HCT116 (cell line): ENCODE data around the gene SZT2.
"Not testable (repeated sequence)": the region's sequence is repeated elsewhere in the genome, so short reads cannot be mapped to it uniquely, and the experiment has no call there.

ENCODE experiments used
- CTCF ChIP-seq, 3 experiments: fragments of 200-600 bp in 1 of 3; sonication (generic) in 1 of 3; IDR thresholded peaks in 2 of 3; conservative IDR thresholded peaks in 1 of 3; 2 replicates each; pipeline ENCODE4 v1.5.1; 2012 to 2017; ENCODE audit warnings: low read depth in 2 of 3, low read length in 2 of 3, antibody characterized with exemption in 1 of 3, borderline replicate concordance in 1 of 3, control low read depth in 1 of 3, mild to moderate bottlenecking in 1 of 3, mixed read lengths in 1 of 3, mixed run types in 1 of 3, moderate library complexity in 1 of 3; ENCODE audit not compliant: insufficient read depth in 1 of 3
- POLR2A ChIP-seq: IDR thresholded peaks from 2 replicates; pipeline ENCODE4 v1.7.0; 2011; ENCODE audit warnings: borderline replicate concordance; ENCODE audit not compliant: insufficient read depth, insufficient read length; ENCODE audit errors: extremely low read depth
- POLR2AphosphoS5 ChIP-seq: IDR thresholded peaks from 2 replicates; pipeline ENCODE4 v1.6.1; 2011; ENCODE audit warnings: mild to moderate bottlenecking, low read depth, low read length, moderate library complexity
- TF ChIP-seq, protein P1 (sequence below): IDR thresholded peaks from 2 replicates; pipeline ENCODE4 v1.6.1; 2012; ENCODE audit warnings: low read depth

DNA sequence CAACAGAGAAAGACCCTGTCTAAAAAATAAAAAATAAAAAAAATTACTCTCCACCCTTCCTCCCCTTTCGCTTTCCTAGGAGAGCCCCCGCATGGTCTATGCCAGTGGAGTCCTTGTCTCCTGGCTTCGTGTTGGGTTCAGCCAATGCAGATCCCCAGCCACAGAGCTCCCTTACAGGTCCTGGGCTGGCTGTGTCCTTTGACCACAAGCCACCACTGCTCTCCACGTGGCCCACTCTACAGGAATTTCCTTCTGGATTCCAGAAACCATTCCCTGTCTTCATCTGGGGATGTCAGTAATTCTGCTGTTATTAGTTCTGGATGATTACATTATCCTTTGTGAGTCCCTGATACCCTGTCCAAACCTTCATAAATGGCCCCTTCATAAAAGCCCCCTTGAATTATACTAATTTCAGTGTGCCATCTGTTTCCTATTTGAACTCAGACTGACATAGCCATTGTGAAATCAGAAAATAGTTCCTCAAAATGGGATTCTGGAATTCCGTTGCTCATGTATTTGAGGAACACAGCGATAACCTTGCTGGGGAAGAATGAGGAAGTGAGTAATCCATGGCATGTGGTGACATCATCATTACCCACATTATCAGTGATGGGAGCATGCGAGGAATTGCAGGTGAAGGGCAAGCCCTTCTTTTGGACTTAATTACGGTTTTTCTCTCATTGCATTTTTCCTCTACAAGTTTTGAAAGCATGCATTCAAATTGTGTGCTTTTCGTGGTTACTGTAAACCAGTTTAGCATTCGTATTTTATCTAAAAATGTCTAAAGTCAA is 86.1 kb downstream of the SZT2 start:
- not testable (repeated sequence) for TF ChIP-seq POLR2A; CTCF (IDR thresholded peaks at IDR 0.05 in 2 of 3, conservative IDR thresholded peaks at IDR 0.05 in 1 of 3; ENCODE audit: borderline replicate concordance in 1 of 3, insufficient read depth in 1 of 3, low read depth in 2 of 3, low read length in 2 of 3); POLR2AphosphoS5
- TF ChIP-seq, protein P1, sequence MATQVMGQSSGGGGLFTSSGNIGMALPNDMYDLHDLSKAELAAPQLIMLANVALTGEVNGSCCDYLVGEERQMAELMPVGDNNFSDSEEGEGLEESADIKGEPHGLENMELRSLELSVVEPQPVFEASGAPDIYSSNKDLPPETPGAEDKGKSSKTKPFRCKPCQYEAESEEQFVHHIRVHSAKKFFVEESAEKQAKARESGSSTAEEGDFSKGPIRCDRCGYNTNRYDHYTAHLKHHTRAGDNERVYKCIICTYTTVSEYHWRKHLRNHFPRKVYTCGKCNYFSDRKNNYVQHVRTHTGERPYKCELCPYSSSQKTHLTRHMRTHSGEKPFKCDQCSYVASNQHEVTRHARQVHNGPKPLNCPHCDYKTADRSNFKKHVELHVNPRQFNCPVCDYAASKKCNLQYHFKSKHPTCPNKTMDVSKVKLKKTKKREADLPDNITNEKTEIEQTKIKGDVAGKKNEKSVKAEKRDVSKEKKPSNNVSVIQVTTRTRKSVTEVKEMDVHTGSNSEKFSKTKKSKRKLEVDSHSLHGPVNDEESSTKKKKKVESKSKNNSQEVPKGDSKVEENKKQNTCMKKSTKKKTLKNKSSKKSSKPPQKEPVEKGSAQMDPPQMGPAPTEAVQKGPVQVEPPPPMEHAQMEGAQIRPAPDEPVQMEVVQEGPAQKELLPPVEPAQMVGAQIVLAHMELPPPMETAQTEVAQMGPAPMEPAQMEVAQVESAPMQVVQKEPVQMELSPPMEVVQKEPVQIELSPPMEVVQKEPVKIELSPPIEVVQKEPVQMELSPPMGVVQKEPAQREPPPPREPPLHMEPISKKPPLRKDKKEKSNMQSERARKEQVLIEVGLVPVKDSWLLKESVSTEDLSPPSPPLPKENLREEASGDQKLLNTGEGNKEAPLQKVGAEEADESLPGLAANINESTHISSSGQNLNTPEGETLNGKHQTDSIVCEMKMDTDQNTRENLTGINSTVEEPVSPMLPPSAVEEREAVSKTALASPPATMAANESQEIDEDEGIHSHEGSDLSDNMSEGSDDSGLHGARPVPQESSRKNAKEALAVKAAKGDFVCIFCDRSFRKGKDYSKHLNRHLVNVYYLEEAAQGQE: not testable (repeated sequence)
